ENCODE data around the gene SMYD3. TPM values are rescaled to one million over a fixed set of nuclear protein-coding genes. Genes with fewer than 3 reads are reported as not detected.
A peak's percentile ranks its signal among the peaks of the same experiment; 100 is the strongest.
"Not testable (repeated sequence)": the region's sequence is repeated elsewhere in the genome, so short reads cannot be mapped to it uniquely, and the experiment has no call there.

Gene SMYD3
- total and polyA plus RNA-seq, 9 donors, result 8.0 to 13.9 (median 9.6) TPM

DNA sequence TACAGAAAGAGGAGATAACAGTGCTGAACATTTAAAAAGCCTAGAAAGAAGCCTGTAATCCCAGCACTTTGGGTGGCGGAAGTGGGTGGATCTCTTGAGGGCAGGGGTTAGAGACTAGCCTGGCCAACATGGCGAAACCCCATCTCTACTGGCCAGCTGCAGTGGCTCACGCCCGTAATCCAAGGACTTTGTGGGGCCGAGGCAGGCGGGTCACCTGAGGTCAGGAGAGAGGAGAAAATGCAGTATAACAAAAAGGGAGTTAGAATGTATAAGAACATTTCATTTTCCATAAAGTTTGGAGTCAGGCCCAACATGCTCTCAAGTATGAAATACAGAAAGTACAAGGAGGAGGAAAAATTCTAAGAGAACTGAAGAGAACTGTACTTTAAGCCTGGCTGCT is 134.5 kb downstream of the SMYD3 start:
- peak; percentile 61 for DNase-seq
- Histone ChIP-seq H3K27ac (ENCODE audit: low read length) (no peak overlapping the region), H3K4me3 (ENCODE audit: low read length) (no peak overlapping the region), H3K27me3 (ENCODE audit: control insufficient read depth, insufficient read depth, low read length) (no peaks in the 10 kb centered on the region), H3K9me3 (replicated peaks; ENCODE audit: control insufficient read depth, low read depth, low read length) (no peaks in the 10 kb centered on the region), H3K36me3 (ENCODE audit: control insufficient read depth, insufficient read depth, low read length) (no peaks in the 10 kb centered on the region), H3K4me1 (ENCODE audit: control insufficient read depth, insufficient read depth, low read length) (no peaks in the 10 kb centered on the region)
- 100% methylated on average over 1 of the region's 6 CpGs for WGBS (ENCODE audit: insufficient coverage)

DNA sequence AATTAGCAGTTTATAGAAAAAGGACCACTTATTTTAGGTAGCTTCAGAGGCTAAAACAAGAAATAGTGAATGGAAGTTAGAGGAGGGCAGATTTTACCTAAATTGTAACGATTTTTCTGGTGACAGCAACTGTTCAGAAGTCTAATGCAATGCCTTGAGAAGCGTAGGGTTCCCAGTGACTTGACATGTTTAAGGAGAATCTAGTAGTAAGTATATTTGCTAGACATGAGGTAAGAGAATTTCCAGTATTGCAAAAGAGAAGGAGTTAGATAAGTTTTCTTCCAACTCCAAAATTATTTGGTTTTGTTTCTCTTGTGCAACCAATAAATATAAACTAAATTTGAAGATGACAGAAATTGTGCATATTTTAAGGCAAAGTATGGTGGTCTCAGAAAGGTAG is 140.0 kb downstream of the SMYD3 start:
- H3K4me1 ChIP-seq (ENCODE audit: control insufficient read depth, insufficient read depth, low read length), result no peaks in the 10 kb centered on the region
- WGBS (ENCODE audit: insufficient coverage), result no CpG with 5 or more reads among the region's 2 CpGs
- no peak for DNase-seq
- H3K27me3 ChIP-seq (ENCODE audit: control insufficient read depth, insufficient read depth, low read length), result no peaks in the 10 kb centered on the region
- H3K36me3 ChIP-seq (ENCODE audit: control insufficient read depth, insufficient read depth, low read length), result no peaks in the 10 kb centered on the region
- H3K4me3 ChIP-seq (ENCODE audit: low read length), result no peak overlapping the region
- H3K9me3 ChIP-seq (replicated peaks; ENCODE audit: control insufficient read depth, low read depth, low read length), result peaks cover 2% of the 10 kb centered on the region
- H3K27ac ChIP-seq (ENCODE audit: low read length), result no peak overlapping the region

DNA sequence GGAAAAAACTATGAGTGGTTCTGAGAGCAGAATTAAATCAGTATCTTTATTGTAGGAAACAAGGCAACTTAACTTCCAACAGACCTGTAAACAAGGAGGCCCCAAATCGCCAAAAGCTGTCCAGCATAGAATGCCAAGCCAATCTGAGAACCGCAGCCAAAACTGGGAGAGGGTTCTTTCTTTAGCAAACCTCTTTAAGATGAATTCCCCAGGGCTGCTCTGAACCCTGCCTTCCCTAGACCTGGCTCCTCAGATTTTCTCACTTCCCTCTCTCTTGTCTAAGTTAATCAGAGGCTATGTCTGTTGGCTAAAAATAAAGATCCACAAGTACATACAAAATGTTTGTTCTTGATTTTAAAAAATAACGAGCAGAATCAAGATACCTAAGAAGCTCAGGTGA is 141.4 kb downstream of the SMYD3 start:
- no peak overlapping the region for H3K4me3 ChIP-seq (ENCODE audit: low read length)
- no peaks in the 10 kb centered on the region for H3K27me3 ChIP-seq (ENCODE audit: control insufficient read depth, insufficient read depth, low read length)
- no peaks in the 10 kb centered on the region for H3K4me1 ChIP-seq (ENCODE audit: control insufficient read depth, insufficient read depth, low read length)
- no CpG with 5 or more reads among the region's 3 CpGs for WGBS (ENCODE audit: insufficient coverage)
- DNase-seq, result no peak
- H3K9me3 ChIP-seq (replicated peaks; ENCODE audit: control insufficient read depth, low read depth, low read length), result peaks cover 2% of the 10 kb centered on the region
- no peaks in the 10 kb centered on the region for H3K36me3 ChIP-seq (ENCODE audit: control insufficient read depth, insufficient read depth, low read length)
- no peak overlapping the region for H3K27ac ChIP-seq (ENCODE audit: low read length)

DNA sequence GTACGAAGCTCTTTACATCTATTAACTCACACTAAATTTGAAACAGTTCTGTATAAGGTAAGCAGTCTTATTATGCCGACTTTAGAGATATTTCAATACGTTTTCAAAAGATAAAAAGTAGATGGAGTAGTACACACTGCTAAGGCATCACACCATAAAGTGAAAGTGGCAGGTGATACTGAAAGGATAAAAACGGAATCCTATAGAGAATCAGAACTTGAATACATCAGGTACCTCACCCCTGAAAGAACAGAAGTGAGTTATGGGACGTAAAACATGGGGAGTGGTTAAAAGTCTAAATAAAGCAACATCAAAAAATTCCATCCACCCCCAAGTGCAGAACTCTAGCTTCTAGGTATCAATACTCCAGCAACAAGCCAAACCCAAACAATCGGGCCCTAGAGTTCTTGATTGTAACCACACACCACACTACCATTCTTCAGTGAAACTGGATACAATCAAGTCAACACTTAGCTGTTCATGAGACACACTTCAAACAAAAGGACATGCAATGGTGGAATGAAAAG is 142.6 kb downstream of the SMYD3 start:
- Histone ChIP-seq H3K9me3 (replicated peaks; ENCODE audit: control insufficient read depth, low read depth, low read length) (peaks cover 2% of the 10 kb centered on the region), H3K4me3 (ENCODE audit: low read length) (no peak overlapping the region), H3K36me3 (ENCODE audit: control insufficient read depth, insufficient read depth, low read length) (no peaks in the 10 kb centered on the region), H3K4me1 (ENCODE audit: control insufficient read depth, insufficient read depth, low read length) (no peaks in the 10 kb centered on the region), H3K27me3 (ENCODE audit: control insufficient read depth, insufficient read depth, low read length) (no peaks in the 10 kb centered on the region), H3K27ac (ENCODE audit: low read length) (no peak overlapping the region)
- DNase-seq, result no peak
- WGBS (ENCODE audit: insufficient coverage), result no CpG with 5 or more reads among the region's 6 CpGs

DNA sequence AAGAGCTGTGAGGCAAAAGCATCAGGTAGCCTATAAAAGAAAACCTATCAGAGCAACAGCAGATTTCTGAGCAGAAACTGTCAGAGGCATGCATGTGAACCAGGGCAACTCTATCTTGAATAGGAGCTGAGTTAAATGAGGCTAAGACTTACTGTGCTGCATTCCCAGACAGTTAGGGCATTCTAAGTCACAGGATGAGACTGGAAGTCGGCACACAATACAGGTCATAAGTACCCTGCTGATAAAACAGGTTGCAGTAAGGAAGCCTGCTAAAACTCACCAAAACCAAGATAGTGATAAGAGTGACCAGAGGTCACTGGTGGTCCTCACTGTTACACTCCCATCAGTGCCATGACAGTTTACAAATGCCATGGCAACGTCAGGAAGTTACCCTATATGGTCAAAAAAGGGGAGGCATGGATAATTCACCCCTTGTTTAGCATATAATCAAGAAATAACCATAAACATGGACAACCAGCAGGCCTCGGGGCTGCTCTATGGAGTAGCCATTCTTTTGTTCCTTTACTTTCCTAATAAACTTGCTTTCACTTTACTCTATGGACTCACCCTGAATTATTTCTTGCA is 150.0 kb downstream of the SMYD3 start:
- WGBS (ENCODE audit: insufficient coverage), result 83% methylated on average over 2 of the region's 3 CpGs
- not testable (repeated sequence) for H3K9me3 ChIP-seq (replicated peaks; ENCODE audit: control insufficient read depth, low read depth, low read length); DNase-seq; H3K27me3 ChIP-seq (ENCODE audit: control insufficient read depth, insufficient read depth, low read length); H3K36me3 ChIP-seq (ENCODE audit: control insufficient read depth, insufficient read depth, low read length); H3K4me3 ChIP-seq (ENCODE audit: low read length); H3K27ac ChIP-seq (ENCODE audit: low read length); H3K4me1 ChIP-seq (ENCODE audit: control insufficient read depth, insufficient read depth, low read length)

DNA sequence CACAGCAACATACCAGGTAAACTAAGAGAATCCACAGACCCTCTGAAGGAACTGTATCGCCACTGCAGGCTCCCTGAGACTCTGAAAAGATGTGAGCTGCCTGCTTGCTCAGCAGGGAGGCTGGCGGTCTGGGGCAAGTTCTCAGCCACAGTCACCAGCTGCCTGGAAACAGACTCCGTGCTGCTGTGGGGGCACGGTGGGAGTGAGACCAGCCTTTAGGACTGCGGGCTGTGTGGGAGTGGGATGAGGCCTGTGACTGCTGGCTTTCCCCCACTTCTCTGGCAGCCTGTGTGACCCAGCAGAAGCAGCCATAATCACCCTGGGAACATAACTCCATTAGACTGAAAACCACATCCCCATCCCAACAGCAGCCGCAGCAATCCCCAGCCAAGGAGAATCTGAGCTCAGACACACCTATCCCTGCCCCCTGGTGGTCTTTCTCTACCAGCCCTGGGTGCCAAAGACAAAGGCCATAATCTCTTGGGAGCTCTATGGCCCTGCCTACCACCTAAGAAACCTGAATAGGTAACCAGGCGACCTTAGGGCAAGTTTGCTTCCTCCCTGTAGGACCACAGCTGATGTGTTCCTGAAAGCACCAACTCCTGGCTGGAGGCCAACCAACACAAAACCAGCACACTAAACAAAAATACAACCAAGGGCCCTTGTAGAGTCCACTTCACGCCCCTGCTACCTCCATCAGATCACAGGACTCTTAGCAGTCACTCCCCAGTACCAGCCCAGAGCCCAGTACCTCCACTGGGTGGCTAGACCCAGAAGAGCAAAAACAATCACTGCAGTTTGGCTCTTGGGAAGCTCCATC is 151.5 kb downstream of the SMYD3 start:
- no peak for DNase-seq
- H3K4me1 ChIP-seq (ENCODE audit: control insufficient read depth, insufficient read depth, low read length), result no peaks in the 10 kb centered on the region
- no peak overlapping the region for H3K27ac ChIP-seq (ENCODE audit: low read length)
- no peaks in the 10 kb centered on the region for H3K36me3 ChIP-seq (ENCODE audit: control insufficient read depth, insufficient read depth, low read length)
- 80% methylated on average over 5 of the region's 8 CpGs for WGBS (ENCODE audit: insufficient coverage)
- H3K4me3 ChIP-seq (ENCODE audit: low read length), result no peak overlapping the region
- H3K27me3 ChIP-seq (ENCODE audit: control insufficient read depth, insufficient read depth, low read length), result no peaks in the 10 kb centered on the region
- peaks cover 5% of the 10 kb centered on the region for H3K9me3 ChIP-seq (replicated peaks; ENCODE audit: control insufficient read depth, low read depth, low read length)

DNA sequence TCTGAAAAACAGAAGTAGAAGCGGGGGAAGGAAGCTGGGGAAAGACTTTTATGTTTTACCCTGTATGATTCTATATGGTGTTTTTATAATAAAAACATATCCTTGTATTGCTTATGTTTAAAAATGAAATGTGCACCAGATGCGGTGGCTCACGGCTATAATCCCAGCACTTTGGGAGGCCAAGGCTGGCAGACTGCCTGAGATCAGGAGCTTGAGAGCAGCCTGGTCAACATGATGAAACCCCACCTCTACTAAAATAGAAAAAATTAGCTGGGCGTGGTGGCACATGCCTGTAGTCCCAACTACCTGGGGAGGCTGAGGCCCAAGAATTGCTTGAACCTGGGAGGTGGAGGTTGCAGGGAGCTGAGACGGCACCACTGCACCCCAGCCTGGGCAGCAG is 155.4 kb downstream of the SMYD3 start:
- Histone ChIP-seq H3K4me1 (ENCODE audit: control insufficient read depth, insufficient read depth, low read length) (no peaks in the 10 kb centered on the region), H3K27ac (ENCODE audit: low read length) (no peak overlapping the region), H3K27me3 (ENCODE audit: control insufficient read depth, insufficient read depth, low read length) (no peaks in the 10 kb centered on the region), H3K36me3 (ENCODE audit: control insufficient read depth, insufficient read depth, low read length) (no peaks in the 10 kb centered on the region), H3K4me3 (ENCODE audit: low read length) (no peak overlapping the region), H3K9me3 (replicated peaks; ENCODE audit: control insufficient read depth, low read depth, low read length) (no peaks in the 10 kb centered on the region)
- no CpG with 5 or more reads among the region's 5 CpGs for WGBS (ENCODE audit: insufficient coverage)
- DNase-seq, result no peak

DNA sequence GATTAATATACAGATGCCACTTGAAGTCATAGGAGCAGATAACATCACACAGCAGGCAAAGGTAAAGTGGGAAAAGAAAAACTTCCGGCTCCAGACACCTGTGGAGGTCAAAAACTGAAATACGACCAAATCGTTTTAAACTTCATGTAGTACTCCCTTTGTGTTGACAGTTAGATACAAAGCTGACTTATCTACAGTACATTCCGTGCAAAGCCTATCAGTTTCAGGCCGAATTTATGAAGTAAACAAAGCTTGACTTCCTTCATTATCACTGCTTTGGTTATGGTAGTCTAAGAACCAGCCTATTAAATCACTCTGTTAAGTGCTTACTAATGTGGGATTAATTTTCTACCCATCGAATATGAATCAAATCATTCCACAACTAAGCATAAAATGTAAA is 156.3 kb downstream of the SMYD3 start:
- no peak overlapping the region for H3K4me3 ChIP-seq (ENCODE audit: low read length)
- no peaks in the 10 kb centered on the region for H3K36me3 ChIP-seq (ENCODE audit: control insufficient read depth, insufficient read depth, low read length)
- no peak overlapping the region for H3K27ac ChIP-seq (ENCODE audit: low read length)
- H3K4me1 ChIP-seq (ENCODE audit: control insufficient read depth, insufficient read depth, low read length), result no peaks in the 10 kb centered on the region
- 80% methylated on average over 1 of the region's 6 CpGs for WGBS (ENCODE audit: insufficient coverage)
- no peaks in the 10 kb centered on the region for H3K27me3 ChIP-seq (ENCODE audit: control insufficient read depth, insufficient read depth, low read length)
- H3K9me3 ChIP-seq (replicated peaks; ENCODE audit: control insufficient read depth, low read depth, low read length), result no peaks in the 10 kb centered on the region
- no peak for DNase-seq

DNA sequence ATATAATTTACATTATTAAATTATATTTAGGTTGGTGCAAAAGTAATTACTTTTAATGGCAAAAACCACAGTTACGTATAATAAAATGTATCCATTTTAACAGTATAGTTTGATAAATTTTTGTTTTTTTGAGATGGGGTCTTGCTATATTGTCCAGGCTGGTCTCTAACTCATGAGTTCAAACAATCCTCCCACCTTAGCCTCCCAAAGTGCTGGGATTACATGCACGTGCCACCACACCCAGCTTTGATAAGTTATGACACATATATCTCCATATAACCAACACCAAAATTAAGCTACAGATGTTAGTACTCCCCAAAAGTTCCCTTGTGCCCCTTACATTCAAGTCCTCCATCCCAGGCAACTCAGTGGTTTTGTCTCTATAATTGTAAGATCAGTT is 163.1 kb downstream of the SMYD3 start:
- Histone ChIP-seq H3K4me3 (ENCODE audit: low read length) (no peak overlapping the region), H3K4me1 (ENCODE audit: control insufficient read depth, insufficient read depth, low read length) (no peaks in the 10 kb centered on the region), H3K27ac (ENCODE audit: low read length) (no peak overlapping the region), H3K27me3 (ENCODE audit: control insufficient read depth, insufficient read depth, low read length) (no peaks in the 10 kb centered on the region), H3K36me3 (ENCODE audit: control insufficient read depth, insufficient read depth, low read length) (no peaks in the 10 kb centered on the region), H3K9me3 (replicated peaks; ENCODE audit: control insufficient read depth, low read depth, low read length) (no peaks in the 10 kb centered on the region)
- DNase-seq, result no peak
- 100% methylated on average over 1 of the region's 2 CpGs for WGBS (ENCODE audit: insufficient coverage)

DNA sequence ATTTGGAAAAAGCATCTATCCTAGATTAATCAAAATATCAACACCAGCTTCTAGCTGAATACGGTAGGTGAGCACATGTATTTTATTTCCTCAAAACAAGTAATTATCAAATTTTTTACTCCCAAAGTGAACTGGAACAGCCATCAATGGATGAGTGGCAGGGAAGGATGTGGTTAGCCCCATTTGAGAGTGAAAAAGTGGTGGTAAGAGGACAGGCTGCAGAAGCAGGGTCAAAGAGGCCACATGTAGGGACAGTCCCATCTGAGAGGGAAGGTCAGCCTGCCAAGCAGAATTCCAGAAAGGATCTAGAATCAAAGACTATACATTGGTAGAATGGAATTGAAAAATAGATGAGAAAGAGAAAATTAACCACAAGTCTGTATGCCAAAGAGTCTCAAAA is 163.8 kb downstream of the SMYD3 start:
- Histone ChIP-seq H3K4me3 (ENCODE audit: low read length) (no peak overlapping the region), H3K36me3 (ENCODE audit: control insufficient read depth, insufficient read depth, low read length) (no peaks in the 10 kb centered on the region), H3K27me3 (ENCODE audit: control insufficient read depth, insufficient read depth, low read length) (no peaks in the 10 kb centered on the region), H3K4me1 (ENCODE audit: control insufficient read depth, insufficient read depth, low read length) (no peaks in the 10 kb centered on the region), H3K27ac (ENCODE audit: low read length) (no peak overlapping the region), H3K9me3 (replicated peaks; ENCODE audit: control insufficient read depth, low read depth, low read length) (no peaks in the 10 kb centered on the region)
- DNase-seq, result no peak
- WGBS (ENCODE audit: insufficient coverage), result no CpG with 5 or more reads among the region's 1 CpG
